Esophagus muscularis mucosa (tissue), 3 donors: Measurements from ENCODE around the gene PID1.

Source experiments
- CTCF ChIP-seq, 3 experiments: fragments of 200-600 bp in 2 of 3; fragments of 450-650 bp in 1 of 3; sonication (generic) in 2 of 3; IDR thresholded peaks; one replicate each; pipeline ENCODE4 v1.5.1; 2017 to 2019; ENCODE audit warnings: antibody characterized with exemption in 3 of 3, mild to moderate bottlenecking in 2 of 3, moderate library complexity in 1 of 3
- POLR2A ChIP-seq: fragments of 450-650 bp; IDR thresholded peaks from one replicate; pipeline ENCODE4 v1.6.1; 2017; ENCODE audit warnings: antibody characterized with exemption, moderate library complexity, mild to moderate bottlenecking, low read depth
- POLR2AphosphoS5 ChIP-seq, 2 donors: sonication (generic); formaldehyde crosslinking; IDR thresholded peaks; one replicate each; pipeline ENCODE4 v1.6.1; 2017; ENCODE audit warnings: antibody characterized with exemption in 2 of 2

DNA sequence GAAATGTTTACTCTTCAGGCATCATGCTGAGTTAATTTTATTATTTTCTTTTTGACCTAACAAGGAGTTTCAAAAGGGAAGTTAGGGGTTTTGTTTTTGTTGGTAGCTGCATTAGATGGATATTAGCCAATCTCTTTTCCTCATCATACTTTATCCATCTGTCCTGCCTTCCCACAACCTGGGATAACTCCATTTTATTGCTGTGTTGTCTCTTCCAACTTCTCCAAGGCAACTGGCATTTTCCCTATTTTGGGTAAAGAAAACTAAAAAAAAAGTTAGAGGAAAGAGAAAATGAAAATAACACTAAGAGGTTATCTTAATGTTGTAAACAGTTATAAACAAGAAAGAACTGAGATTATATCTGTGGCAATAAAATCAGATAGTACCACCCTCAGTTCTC is 147.0 kb downstream of the PID1 start:
- TF ChIP-seq CTCF (IDR thresholded peaks at IDR 0.05), result no peak
- no peak for TF ChIP-seq POLR2A
- no peak for TF ChIP-seq POLR2AphosphoS5 (IDR thresholded peaks at IDR 0.05)
